Measurements from ENCODE around the gene KLF17. TPM values are rescaled to one million over a fixed set of nuclear protein-coding genes. Genes with fewer than 3 reads are reported as not detected.
A peak's percentile ranks its signal among the peaks of the same experiment; 100 is the strongest.

KLF17 gene
- total and polyA plus RNA-seq, 11 donors, result not detected

DNA sequence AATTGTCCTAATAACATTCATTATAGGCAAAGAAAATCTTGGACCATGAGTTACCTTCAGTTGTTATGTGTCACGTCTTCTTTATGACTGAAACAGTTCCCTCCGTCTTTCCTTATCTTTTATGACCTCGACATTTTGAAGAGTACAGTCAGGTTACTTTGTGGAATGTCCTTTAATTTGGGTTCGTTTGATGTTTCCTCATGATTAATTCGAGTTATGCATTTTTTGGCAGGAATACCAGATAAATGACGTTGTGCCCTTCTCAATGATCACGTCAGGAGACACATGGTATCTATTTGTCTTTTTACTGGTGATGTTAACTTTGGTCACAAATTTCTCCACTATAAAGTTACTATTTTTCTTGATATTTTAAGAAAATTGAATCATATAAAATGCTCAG lies 17.3 kb upstream of the KLF17 start:
- Histone ChIP-seq H3K4me1 (no peaks in the 10 kb centered on the region), H3K27me3 (peaks cover 0 to 5% (median 0%) of the 10 kb centered on the region in 9 donors), H3K9me3 (peaks cover 0 to 14% (median 0%) of the 10 kb centered on the region in 12 donors), H3K27ac (no peak overlapping the region), H3K4me3 (no peak overlapping the region), H3K36me3 (no peaks in the 10 kb centered on the region)
- intact Hi-C loops (cut with DNase I), result no loop called here
- 55 to 67% (median 62%) methylated on average over 7 of the region's 7 CpGs for WGBS, 4 donors
- ATAC-seq (no peak), DNase-seq (no peak)
- TF ChIP-seq, protein P1, sequence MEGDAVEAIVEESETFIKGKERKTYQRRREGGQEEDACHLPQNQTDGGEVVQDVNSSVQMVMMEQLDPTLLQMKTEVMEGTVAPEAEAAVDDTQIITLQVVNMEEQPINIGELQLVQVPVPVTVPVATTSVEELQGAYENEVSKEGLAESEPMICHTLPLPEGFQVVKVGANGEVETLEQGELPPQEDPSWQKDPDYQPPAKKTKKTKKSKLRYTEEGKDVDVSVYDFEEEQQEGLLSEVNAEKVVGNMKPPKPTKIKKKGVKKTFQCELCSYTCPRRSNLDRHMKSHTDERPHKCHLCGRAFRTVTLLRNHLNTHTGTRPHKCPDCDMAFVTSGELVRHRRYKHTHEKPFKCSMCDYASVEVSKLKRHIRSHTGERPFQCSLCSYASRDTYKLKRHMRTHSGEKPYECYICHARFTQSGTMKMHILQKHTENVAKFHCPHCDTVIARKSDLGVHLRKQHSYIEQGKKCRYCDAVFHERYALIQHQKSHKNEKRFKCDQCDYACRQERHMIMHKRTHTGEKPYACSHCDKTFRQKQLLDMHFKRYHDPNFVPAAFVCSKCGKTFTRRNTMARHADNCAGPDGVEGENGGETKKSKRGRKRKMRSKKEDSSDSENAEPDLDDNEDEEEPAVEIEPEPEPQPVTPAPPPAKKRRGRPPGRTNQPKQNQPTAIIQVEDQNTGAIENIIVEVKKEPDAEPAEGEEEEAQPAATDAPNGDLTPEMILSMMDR (IDR thresholded peaks at IDR 0.05), result no peak
- no peak for TF ChIP-seq POLR2A (IDR thresholded peaks at IDR 0.05)

DNA sequence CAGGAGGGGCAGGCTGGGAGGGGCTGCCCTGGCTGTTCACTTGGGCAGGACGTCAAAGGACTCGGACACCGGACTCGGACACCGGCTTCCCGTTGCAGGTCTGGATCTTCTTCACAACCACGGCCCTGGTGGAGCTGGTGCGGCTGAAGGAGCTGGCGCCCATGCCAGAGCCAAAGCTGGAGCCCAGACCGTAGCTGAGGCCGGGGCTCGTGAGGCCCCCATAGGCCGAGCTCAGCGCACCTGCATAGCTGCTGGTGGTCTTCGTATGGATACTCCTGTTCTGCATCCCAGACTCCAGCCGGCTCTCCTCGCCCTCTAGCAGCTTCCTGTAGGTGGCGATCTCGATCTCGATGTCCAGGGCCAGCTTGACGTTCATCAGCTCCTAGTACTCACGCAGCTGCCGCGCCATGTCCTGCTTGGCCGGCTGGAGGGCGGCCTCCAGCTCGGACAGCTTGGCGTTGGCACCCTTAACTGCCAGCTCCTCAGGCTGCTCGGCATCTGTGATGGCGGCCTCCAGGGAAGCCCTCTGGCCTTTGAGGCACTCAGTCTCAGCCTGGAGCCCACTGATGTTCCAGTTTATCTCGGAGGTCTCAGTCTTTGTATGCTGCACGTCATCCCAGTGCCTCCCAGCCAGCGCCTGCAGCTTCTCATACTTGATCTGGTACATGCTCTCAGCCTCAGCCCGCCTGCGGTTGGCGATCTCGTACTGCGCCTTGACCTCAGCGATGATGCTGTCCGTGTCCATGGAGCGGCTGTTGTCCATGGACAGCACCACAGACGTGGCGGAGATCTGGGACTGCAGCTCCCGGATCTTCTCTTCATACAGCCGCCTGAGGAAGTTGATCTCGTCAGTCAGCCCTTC lies 15.1 kb upstream of the KLF17 start:
- Histone ChIP-seq H3K36me3 (no peaks in the 10 kb centered on the region), H3K27me3 (peaks cover 0 to 15% (median 0%) of the 10 kb centered on the region in 9 donors), H3K9me3 (no peaks in the 10 kb centered on the region), H3K4me3 (no peak overlapping the region), H3K4me1 (no peaks in the 10 kb centered on the region), H3K27ac (no peak overlapping the region)
- TF ChIP-seq POLR2A (IDR thresholded peaks at IDR 0.05), result no peak
- TF ChIP-seq, protein P1 (IDR thresholded peaks at IDR 0.05), result peak in 4 of 12 donors; percentile 7 to 24 (median 14)
- ATAC-seq (no peak), DNase-seq (no peak)
- intact Hi-C loops (cut with DNase I), result no loop called here
- 57 to 75% (median 66%) methylated on average over 26 to 46 of the region's 46 CpGs for WGBS, 4 donors

DNA sequence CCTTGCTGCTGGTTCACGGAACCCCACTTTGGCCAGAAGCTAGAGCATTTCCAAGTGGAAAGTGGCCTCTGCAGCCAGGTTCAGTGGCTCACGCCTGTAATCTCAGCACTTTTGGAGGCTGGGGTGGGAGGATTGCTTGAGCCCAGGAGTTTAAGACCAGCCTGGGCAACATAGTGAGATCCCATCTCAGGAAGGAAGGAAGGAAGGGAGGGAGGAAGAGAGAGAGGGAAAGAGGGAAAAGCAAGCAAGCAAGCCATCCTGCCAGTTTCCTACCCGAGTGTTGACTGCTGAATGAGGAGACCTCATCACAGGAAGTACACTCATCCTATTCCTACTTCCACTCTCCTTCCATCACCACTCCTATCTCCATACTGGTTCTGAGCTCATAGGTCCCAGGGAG lies 12.8 kb upstream of the KLF17 start:
- intact Hi-C loops (cut with DNase I), result no loop called here
- TF ChIP-seq POLR2A (IDR thresholded peaks at IDR 0.05), result no peak
- TF ChIP-seq, protein P1 (IDR thresholded peaks at IDR 0.05), result no peak
- no peak overlapping the region for H3K27ac ChIP-seq
- no peaks in the 10 kb centered on the region for H3K4me1 ChIP-seq
- no peak overlapping the region for H3K4me3 ChIP-seq
- peaks cover 0 to 15% (median 0%) of the 10 kb centered on the region in 9 donors for H3K27me3 ChIP-seq
- DNase-seq (no peak), ATAC-seq (no peak)
- no peaks in the 10 kb centered on the region for H3K36me3 ChIP-seq
- 72 to 77% (median 75%) methylated on average over 3 of the region's 3 CpGs for WGBS, 4 donors
- no peaks in the 10 kb centered on the region for H3K9me3 ChIP-seq

DNA sequence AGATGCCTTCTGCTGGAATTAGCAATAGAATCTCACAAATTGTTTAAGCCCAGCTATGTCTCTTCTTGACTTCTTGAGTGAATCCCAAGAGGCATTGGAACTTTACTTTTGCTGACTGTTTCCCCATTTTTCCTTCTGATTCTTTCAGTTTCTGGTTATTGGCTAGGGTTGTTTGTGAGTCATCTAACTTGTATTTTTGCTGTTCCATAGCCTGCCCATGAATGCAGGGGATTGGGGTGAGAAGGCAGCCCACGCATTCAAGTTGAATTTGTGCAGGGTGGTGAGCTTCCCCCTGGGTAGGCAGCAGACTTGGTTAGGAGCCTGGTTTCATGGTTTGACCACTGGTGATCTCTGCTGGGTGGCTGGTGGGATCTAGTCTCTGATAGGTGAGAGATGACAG lies 10.4 kb upstream of the KLF17 start:
- intact Hi-C loops (cut with DNase I), result no loop called here
- 84 to 92% (median 89%) methylated on average over 1 of the region's 1 CpG for WGBS, 4 donors

More for the DNA sequence above, 10.4 kb upstream of the KLF17 start:
- no peaks in the 10 kb centered on the region for H3K36me3 ChIP-seq
- no peak for DNase-seq
- no peaks in the 10 kb centered on the region for H3K9me3 ChIP-seq
- no peaks in the 10 kb centered on the region for H3K4me1 ChIP-seq
- no peak overlapping the region for H3K4me3 ChIP-seq
- no peak for TF ChIP-seq POLR2A (IDR thresholded peaks at IDR 0.05)
- TF ChIP-seq, protein P1 (IDR thresholded peaks at IDR 0.05), result no peak
- no peak for ATAC-seq
- H3K27ac ChIP-seq, result no peak overlapping the region
- H3K27me3 ChIP-seq, result peaks cover 0 to 15% (median 0%) of the 10 kb centered on the region in 9 donors

All from heart left ventricle (tissue), 16 donors.